ENCODE data around the gene SNX3.
"Not testable (repeated sequence)": the region's sequence is repeated elsewhere in the genome, so short reads cannot be mapped to it uniquely, and the experiment has no call there.

Gene SNX3

DNA sequence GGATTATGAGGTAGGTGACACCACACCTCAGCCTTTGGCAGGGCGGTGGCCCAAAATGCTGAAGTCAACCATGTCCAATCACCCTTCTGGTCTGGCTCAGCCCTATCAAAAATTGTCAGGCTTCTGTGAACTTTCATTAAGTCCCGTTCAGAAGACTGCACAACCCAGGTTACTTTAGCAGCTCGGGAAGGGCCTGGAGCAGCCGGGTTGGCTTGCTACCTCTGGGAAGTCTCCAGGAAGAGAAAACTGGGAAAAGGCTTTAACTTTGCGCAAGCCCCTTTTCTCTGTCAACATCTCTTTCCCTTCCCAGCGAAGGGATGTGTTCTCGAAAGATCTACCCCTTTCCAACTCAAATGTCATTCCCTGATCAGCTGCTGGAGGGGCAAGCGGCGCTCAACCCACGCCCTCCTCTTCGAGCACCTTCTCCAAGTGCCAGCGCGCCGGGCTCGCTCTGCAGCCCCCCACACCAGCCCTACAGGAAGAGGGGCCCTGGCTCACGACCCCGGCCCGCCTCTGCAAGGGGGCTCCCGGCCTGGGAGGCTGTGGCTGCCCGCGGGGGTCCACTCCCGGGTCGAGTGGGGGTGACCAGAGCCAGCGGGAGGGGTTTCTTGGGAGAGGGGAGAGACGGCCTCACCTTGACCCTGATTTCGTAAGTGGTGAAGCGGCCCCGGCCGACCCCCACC lies 573 bp downstream of the SNX3 start:
- DNase-seq = peak; percentile 43

DNA sequence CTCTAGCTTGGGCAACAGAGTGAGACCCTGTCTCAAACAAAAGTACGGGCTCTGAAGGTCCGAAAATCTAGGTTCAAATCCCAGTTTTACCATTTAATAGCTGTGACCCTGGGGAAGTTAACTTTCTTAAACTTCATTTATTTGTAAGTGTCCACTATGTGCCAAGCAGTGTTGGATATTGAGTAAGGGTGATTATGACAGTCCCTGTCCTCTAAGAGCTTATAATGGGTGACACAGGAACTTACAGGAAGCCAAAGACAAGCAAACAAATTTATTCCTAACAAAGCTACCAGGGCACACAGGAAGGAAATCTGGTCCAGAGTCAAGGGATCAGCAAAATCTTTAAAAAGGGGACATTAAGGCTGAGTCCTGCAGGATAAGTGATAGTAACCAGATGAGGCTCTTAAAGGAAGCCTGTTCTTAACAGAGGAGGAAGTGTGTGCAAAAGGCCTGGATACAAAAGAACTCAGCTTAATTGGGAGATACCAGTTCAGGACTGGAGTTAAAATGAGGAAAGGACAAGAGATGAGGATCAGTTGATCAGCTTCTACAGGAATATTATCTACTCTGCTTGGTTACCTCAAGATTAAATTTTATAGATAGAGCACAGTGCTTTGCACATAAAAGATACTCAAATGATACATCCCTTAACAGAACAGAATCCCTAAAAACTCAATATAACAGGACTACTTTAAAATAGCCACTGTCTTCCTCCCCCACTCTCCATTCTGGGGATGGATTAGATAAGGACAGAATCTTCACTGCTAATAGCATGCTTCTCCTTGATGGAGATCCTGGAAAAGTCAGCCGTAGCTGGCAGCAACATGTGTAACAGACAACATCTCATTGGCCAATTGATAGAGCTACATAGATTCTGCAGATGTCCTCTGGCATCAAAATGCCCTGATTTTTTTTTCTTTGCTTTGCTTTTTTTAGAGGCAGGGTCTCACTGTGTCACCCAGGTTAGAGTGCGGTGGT lies 6.1 kb downstream of the SNX3 start:
- no peak for DNase-seq

DNA sequence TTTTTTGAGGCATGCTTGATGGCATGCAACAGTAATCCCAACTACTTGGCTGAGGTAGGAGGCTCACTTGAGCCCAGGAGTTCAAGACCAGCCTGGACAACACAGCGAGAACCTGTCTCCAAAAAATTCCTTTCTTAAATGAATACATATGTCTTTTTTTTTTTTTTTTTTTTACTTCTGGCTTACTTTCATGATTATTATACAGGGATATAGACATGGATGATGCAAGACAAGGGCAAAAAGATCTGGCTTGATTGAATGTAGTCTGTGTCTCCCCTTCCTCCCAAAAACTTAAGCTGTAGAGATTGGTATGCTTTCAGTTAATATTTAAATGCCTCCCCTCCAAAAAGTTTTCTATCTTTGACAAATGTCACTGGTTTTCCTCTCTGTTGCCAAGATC lies 7.6 kb downstream of the SNX3 start:
- no peak for DNase-seq

DNA sequence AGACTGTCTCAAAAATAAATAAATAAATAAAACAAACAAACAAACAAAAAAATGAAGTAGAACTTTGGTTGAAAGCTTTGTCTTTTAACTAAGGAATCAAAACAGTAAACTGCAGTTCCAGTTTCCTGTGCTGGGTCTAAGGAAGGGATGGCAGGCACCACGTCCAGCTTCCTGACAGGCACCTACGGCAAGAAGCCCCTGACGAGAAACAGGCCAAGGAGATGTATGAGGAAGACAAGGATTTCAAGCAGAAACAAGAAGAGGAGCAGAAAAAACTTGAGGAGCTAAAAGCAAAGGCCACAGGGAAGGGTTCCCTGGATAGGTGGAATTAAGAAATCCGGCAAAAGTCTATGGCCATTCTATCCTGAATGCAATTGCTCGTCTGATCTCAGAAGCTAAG lies 8.8 kb downstream of the SNX3 start:
- DNase-seq = no peak

DNA sequence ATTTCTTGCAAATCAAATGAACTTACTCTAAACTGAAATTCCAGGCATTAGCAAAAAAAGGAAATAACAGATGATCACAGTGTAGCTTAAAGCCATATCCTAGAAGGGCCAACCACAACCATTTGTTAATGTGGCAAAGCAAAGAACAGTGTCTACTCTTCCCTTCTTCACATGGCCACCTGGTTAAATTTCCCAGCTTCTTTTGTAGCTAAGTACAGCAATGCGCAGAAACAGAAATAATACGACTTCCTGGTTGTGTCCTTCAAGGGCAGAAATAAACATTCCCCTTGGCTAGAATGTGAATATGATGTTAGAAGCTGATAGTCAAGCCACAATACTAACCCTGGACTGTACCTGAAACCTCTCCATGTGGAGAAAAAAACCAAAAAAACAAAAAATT lies 9.6 kb downstream of the SNX3 start:
- no peak for DNase-seq

DNA sequence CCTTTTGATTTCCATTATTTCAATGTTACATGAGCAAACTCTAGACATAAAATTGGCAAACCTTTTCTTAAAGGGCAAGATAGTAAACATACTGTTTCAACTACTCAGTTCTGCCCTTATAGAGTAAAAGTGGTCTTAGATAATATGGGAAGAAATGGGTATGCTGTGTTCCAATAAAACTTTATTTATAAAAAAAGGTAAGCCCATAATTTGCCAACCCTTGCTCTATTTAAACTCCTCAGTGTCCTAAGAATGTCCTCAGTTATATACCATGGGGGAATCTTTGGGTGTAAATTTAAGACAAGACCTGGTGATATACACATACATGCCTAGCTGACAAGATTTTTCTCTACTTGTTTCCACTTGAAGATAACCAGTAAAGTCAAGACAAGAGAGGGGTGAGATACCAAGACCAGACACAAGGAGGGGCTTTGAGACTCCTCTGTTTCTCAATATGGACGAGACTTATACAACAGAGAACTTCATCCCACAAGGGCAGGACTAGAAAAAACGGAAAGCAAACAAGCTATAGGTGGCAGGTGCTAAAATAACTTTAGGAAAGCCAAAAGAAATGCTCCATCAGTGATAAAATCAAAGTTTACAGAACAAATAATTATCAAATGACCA lies 10.5 kb downstream of the SNX3 start:
- DNase-seq = no peak

DNA sequence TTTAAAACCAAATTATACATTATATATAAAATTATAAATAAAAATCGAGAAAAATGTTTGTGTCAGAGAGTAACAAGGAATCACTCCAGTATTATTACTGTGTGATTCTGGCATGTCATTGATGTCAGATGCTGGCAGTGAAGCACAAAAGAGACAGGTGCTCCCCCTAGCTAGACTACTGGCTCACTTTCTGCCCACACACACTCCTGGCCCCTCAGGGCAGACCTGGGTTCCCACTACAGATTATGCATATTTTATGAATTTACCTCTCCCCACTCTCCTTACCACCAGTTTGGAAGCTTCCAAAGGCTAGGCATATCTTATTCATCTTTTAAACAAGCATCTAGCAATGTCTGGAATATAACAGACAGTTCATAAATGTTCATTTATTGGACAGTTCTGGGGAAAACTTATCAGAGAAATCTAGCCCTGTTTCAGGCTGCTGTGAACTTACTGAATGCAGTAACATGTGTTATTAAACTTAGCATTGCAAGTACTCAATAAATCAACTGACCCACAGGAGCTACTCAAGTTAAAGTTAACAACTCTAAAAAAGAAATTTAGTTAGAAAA lies 12.8 kb downstream of the SNX3 start:
- no peak for DNase-seq

DNA sequence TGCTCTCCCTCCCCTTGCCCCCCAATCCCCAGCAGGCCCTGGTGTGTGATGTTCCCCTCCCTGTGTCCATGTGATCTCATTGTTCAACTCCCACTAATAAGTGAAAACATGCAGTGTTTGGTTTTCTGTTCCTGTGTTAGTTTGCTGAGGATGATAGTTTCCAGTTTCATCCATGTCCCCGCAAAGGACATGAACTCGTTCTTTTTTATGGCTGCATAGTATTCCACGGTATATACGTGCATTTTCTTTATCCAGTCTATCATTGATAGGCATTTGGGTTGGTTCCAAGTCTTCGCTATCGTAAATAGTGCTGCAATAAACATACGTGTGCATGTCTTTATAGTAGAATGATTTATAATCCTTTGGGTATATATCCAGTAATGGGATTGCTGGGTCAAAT lies 15.7 kb downstream of the SNX3 start:
- not testable (repeated sequence) for DNase-seq

DNA sequence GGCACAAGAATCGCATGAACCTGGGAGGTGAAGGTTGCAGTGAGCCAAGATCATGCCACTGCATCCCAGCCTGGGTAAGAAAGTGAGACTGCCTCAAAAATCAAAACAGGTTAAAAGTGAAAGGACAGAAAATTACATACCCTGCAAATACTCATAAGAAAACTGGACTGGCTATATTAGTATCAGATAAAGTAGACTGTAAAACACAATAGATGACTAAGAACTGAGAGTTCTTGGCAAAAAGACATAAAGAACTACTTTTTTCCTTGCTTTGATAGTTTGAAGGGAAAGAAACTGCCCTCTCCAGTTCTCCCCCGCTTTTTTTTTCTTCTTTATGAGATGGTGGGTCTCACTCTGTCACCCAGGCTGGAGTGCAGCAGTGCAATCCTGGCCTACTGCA lies 17.0 kb downstream of the SNX3 start:
- DNase-seq = no peak

DNA sequence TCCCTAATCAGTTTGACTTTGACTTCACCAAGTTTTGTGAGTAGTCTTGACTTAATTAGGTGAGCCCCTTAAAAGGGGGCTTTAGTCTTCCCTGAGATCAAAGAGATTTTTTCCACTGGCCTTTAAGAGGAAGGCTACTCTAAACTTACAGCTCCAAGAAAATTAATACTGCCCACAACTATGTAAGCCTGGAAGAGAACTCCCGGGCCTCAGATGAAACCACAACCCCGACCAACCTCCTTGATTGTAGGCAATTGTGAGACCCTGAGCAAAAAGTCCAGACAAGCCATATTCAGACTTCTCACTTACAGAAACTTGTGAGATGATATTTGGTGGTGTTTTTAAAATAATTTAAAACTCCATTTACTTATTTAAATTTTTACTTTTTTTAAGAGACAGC lies 18.1 kb downstream of the SNX3 start:
- no peak for DNase-seq

DNA sequence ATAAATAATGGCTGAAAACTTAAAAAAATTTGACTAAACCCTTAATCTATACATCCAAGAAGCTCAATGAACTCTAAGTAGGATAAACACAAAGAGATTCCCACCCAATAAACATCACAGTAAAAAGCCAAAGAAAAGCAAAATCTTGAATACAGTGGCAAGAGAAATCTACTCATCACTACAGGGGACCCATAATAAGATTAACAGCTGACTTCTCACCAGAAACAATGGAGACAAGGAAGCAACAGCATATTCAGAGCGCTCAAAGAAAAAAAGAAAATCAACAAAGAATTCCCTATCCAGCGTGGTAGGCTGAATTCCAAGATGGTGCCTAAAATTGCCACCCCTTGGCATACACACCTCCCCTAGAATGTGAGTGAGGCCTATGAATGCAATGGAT lies 18.6 kb downstream of the SNX3 start:
- DNase-seq = no peak

DNA sequence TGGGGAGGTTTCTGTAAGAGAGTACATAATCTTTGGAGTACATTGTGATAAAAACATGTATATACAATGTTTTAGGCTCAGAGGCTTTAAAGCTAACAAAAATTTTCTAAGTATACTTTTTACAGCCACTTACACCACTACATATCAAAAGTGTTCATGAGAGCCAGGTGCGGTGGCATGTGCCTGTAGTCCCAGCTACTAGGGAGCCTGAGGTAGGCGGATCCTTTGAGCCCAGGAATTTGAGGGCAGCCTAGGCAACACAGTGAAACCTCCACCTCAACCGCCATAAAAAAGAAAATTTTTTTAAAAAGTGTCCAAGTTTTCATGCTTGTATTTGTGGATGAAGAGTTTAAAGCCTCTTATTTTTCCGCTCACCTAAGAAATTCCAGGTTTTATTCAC lies 22.5 kb downstream of the SNX3 start:
- no peak for DNase-seq

DNA sequence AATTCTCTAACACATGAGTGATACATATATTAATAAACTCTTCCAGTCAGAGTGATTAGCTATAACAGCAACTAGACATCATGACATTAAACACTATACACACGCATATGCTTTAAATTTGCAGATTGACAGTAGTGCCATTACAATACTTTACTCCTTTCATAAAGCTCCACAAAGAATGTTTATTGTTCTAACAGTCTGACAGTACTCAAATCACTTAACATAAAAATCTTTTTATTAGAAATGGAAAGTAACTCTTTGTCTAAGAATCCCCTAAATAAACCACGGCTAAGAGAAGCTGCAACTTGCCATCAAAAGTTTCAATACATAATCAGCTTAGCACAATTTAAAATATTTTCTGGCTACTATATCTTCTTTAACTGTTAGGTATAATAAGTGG lies 24.0 kb downstream of the SNX3 start:
- DNase-seq = no peak

DNA sequence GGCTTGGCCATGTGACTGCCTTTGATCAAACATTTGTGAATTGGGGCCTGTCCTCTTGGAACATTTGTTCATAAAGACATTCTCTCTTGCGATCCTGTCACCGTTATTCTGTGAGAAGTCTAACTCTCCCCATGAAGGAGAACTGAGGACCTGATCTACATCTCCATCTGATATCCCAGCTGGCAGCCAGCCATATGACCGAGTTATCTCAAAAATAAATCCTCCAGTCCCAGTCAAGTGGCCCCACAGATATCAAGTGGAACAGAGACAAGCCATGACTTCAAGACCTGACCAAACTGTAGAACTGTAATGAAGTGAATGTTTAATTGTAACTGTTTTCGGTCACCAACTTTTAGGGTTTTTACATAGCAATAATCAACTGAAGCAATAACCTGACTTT lies 25.7 kb downstream of the SNX3 start:
- no peak for DNase-seq

DNA sequence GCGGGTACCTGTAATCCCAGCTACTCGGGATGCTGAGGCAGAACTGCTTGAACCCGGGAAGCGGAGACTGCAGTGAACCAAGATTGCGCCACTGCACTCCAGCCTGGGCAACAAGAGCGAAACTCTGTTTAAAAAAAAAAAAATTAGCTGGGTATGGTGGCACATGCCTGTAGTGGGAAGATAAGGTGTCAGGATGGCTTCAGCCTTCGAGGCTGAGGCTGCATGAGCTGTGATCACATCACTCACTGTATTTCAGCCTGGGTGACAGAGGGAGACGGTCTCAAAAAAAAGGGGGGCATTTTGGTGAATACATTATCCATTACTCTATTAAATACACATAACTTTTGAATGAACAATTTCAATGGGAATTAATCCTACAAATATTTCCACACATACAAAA lies 32.4 kb downstream of the SNX3 start:
- no peak for DNase-seq

DNA sequence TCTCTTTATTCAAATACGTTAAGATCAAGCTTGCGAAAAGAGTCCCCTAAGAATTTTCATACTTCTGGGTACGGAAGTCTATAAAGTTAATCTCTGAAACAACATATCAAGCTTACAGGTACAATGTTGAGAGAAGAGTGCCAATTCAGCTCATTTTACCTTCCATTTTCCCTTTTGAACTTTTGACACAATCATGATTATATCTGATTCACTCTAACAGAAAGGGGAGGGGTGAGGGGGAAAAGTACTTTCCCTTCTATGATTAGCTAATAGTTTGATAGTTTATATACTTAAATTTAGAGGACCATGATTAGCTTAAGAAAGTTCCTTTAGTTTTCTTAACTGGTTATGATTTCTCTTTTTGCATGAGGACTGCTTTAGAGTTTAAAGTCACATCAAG lies 33.5 kb downstream of the SNX3 start:
- no peak for DNase-seq

DNA sequence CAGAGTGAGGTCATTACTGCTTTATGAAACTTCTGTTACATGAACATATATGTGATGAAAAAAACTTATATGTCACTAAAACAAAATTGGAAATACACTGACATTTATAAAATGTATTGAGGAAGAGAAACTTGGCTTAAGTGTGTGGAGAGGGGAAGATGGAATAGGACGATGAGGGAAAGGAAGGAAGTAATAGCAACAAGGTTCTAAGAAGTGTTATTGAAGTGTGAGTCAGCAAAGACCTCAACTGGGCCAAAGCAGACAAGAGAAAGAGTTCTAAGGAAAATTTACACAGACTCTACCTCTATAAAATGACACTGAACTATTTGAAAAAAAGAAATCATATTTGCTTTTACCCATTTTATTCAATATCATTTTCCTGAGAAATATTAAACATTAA lies 38.3 kb downstream of the SNX3 start:
- peak; percentile 6 for DNase-seq

DNA sequence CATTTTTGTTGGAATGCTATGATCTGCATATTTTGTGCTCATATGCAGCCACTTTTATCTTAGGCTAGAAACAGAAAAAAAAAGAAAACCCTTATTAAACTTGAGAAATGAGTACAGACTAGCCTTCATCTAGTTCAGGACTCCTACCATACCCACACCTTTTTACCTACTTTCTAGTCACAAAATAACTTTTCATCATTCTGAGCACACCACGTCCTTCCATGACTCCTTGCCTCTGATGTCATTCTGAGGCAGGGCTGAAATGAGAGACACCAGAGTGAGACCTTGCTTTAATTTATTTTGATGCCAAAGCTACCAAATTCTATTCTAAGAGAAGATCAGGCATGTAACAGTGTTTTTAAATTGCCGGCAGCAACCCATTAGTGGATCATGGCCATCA lies 38.8 kb downstream of the SNX3 start:
- DNase-seq = peak; percentile 22

DNA sequence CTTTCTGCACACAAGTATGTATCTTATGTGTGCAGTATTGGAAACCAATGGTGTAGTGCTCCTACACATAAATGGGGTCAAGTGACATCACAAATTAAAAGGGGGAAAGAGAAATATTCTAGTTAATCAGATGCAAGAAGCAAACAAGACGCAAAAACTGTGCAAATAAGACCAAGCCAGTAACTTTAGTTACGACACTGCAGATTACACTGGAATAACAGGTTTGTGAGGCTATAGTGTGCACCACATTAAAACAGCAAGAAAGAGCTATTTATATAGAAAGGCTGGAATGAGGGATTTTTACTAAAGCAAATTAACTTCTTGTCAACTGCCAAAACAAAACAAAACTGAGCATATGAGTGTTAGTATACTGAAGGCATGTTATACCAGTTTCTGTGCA lies 49.2 kb downstream of the SNX3 start:
- DNase-seq = no peak

DNA sequence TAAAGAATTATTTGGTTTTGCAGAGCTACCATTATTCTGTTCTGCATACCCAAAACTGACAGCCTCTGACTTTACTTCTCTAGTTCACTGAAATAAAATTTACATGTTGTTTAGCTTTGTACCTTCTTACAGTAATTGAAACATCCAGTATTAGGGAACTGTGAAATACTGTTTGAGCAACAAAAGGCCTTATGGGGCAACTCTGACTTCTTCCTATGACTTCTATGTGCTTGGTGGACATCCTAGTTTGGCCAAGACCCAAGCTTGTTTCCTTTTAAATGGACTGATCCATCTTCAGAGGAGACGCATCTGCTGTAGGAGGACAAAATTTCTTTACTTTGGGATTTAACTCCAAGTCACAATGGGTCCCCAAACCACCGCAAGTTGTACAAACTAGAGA lies 50.3 kb downstream of the SNX3 start:
- DNase-seq = no peak

DNA sequence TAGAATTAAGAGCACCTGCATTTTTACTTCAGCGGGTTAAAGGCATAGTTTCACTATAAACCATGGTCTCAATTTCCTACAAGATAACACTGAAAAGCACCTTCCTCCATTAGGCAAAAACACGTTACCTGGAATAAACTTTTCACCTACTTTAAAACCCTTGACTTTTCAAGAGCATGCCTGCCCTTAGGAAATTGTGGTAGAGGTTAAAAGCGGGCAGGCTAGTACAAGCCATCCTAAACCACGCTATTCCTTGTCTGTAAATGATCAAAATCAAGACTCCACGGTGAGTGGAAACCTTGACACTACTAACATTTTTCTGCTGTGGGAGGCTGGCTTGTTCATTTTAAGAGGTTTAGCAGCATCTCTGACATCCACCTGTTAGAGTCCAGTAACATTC lies 51.1 kb downstream of the SNX3 start:
- DNase-seq = no peak

DNA sequence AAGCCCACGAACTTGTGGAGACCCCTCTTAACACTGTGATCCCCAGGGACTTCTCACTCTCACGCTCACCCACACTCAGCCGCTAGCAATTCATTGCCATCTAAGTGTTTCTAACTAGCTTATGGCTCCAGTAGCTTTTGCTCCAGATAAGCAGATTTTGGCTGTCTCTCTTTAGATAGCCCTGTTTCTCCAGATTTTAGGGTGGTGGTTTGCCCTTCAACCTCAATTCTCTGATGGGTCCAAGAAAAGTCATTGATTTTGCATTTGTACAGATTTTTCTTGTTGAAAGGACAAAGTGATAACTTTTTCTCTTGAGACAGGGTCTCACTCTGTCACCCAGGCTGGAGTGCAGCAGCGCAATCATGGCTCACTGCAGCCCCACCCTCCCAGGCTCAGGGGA lies 53.8 kb downstream of the SNX3 start:
- DNase-seq = no peak

Data from activated CD4-positive, alpha-beta T cell treated with anti-CD3 and anti-CD28 coated beads, Interleukin-10, Interleukin-2, amounts not matched to agents 100 ng/mL and 50 ng/mL, durations not matched to agents 16 hours and 8 hours (primary cell).